Activated CD4-positive, alpha-beta T cell treated with anti-CD3 and anti-CD28 coated beads, Interleukin-2, amount 10 ng/mL, durations not matched to agents 7 days and 5 days (primary cell): ENCODE results near the gene HSFX4. TPM values are rescaled to one million over a fixed set of nuclear protein-coding genes. Genes with fewer than 3 reads are reported as not detected.

Experiments used
- total RNA-seq, 2 experiments: library from RNA; stranded (reverse); gene quantifications; one replicate each; pipeline ENCODE4 v1.2.3, GENCODE V29; 2021

Gene HSFX4
- total RNA-seq, 2 experiments from 2014 or later = not detected

Other genes starting within 250 kb of the HSFX4 start
- gene MAGEA11, start 217.5 kb upstream of the HSFX4 start, total RNA-seq = not detected
- under 1 TPM; 0.60 to 0.89 TPM for gene HSFX1, start 155.5 kb upstream of the HSFX4 start, total RNA-seq
- gene MAGEA9, start 147.6 kb upstream of the HSFX4 start, total RNA-seq = not detected
- not detected for gene MAGEA8, start 48.4 kb upstream of the HSFX4 start, total RNA-seq
- 10 to 100 TPM; 22.6 to 25.4 TPM for gene EOLA2, start 8.9 kb downstream of the HSFX4 start, total RNA-seq